Endothelial cell of umbilical vein (primary cell): ENCODE results near the gene ZNF23. TPM values are rescaled to one million over a fixed set of nuclear protein-coding genes. Genes with fewer than 3 reads are reported as not detected.

Experiments
- BruUV-seq: library from RNA; stranded (reverse); fragments of 400-500 nt; replicated peaks from 2 replicates; lab custom pipeline; 2021; lab: Mats Ljungman, UMichigan
- CTCF ChIA-PET: fragments of 300-600, 350-600 bp; sonication (Branson Sonifier 250); formaldehyde crosslinking; loops from one replicate; lab custom pipeline; 2021; ENCODE audit warnings: antibody characterized with exemption, inconsistent platforms; lab: Charles Lee
- POLR2A ChIA-PET: fragments of 300-600, 350-600 bp; sonication (Branson Sonifier 250); formaldehyde crosslinking; loops from one replicate; lab custom pipeline; 2021; ENCODE audit warnings: antibody characterized with exemption, inconsistent platforms; lab: Charles Lee
- DNase-seq: peaks from one replicate; pipeline ENCODE4 v3.0.0-alpha.2; 2011; ENCODE audit warnings: low read depth, low spot score
- FAIRE-seq: peaks from 2 replicates; lab custom pipeline; 2011; peaks lifted over from hg19 to GRCh38; lab: Jason Lieb, UNC
- H2AFZ ChIP-seq: 2 replicates; pipeline ENCODE4 v1.6.0; 2012; ENCODE audit warnings: low read depth, low read length, control low read depth, inconsistent platforms
- H3K27ac ChIP-seq: 2 replicates; pipeline ENCODE4 v1.5.1; 2011; ENCODE audit warnings: low read depth, mild to moderate bottlenecking, control low read depth, low read length, moderate library complexity; ENCODE audit not compliant: insufficient read depth
- H3K27me3 ChIP-seq, 2 experiments: 2 replicates each; pipeline versions ENCODE4 v1.6.0 to v1.6.1; 2011; ENCODE audit warnings: low read length in 2 of 2, mixed read lengths in 1 of 2; ENCODE audit not compliant: control insufficient read depth in 2 of 2, insufficient read depth in 2 of 2
- H3K36me3 ChIP-seq, 2 experiments: 2 replicates in 1 of 2; 3 replicates in 1 of 2; pipeline ENCODE4 v1.5.1; 2011; ENCODE audit warnings: low read length in 2 of 2, mild to moderate bottlenecking in 1 of 2, moderate library complexity in 1 of 2; ENCODE audit not compliant: control insufficient read depth in 2 of 2, insufficient read depth in 2 of 2; ENCODE audit errors: extremely low read depth in 1 of 2
- H3K4me1 ChIP-seq: 3 replicates; pipeline ENCODE4 v1.5.1; 2011; ENCODE audit warnings: mild to moderate bottlenecking, low read length; ENCODE audit not compliant: control insufficient read depth, insufficient read depth; ENCODE audit errors: extremely low read depth
- H3K4me2 ChIP-seq: 2 replicates; pipeline ENCODE4 v1.6.1; 2011; ENCODE audit warnings: low read length, control low read depth, mixed read lengths; ENCODE audit not compliant: insufficient read depth
- H3K4me3 ChIP-seq, 3 experiments: fragments of 200-600 bp in 1 of 3; sonication (generic), shearing (Covaris generic) in 1 of 3; replicated peaks in 1 of 3; 2 replicates each; pipeline ENCODE4 v1.5.1; 2011 to 2016; ENCODE audit warnings: control low read depth in 3 of 3, low read length in 3 of 3, mild to moderate bottlenecking in 2 of 3, inconsistent platforms in 1 of 3, low read depth in 1 of 3, moderate library complexity in 1 of 3; ENCODE audit not compliant: insufficient read depth in 1 of 3
- H3K79me2 ChIP-seq: 2 replicates; pipeline ENCODE4 v1.6.0; 2012; ENCODE audit warnings: low read length, inconsistent platforms; ENCODE audit not compliant: control insufficient read depth, insufficient read depth
- H3K9ac ChIP-seq: replicated peaks from 2 replicates; pipeline ENCODE3; 2011; ENCODE audit warnings: low read length, control low read depth; ENCODE audit not compliant: insufficient read depth; ENCODE audit errors: extremely low read depth
- H3K9me1 ChIP-seq: replicated peaks from 3 replicates; pipeline ENCODE4 v1.6.0; 2011; ENCODE audit warnings: mild to moderate bottlenecking, low read length; ENCODE audit not compliant: control insufficient read depth, insufficient read depth; ENCODE audit errors: extremely low read depth
- H3K9me3 ChIP-seq: replicated peaks from 2 replicates; pipeline ENCODE4 v1.5.1; 2012; ENCODE audit warnings: low read length, inconsistent platforms; ENCODE audit not compliant: control insufficient read depth, insufficient read depth
- H4K20me1 ChIP-seq: replicated peaks from 2 replicates; pipeline ENCODE3; 2011; ENCODE audit warnings: mild to moderate bottlenecking, low read length; ENCODE audit not compliant: control insufficient read depth, insufficient read depth; ENCODE audit errors: extremely low read depth
- CTCF ChIP-seq, 2 donors: IDR thresholded peaks; 1 replicate in 1 of 2; 2 replicates in 1 of 2; pipeline ENCODE4 v1.5.1; 2011; ENCODE audit warnings: low read length in 2 of 2, mild to moderate bottlenecking in 2 of 2, moderate library complexity in 2 of 2, control low read depth in 1 of 2, inconsistent platforms in 1 of 2, low read depth in 1 of 2; ENCODE audit not compliant: insufficient read depth in 1 of 2; ENCODE audit errors: extremely low read depth in 1 of 2
- EZH2 ChIP-seq: IDR thresholded peaks from 2 replicates; pipeline ENCODE4 v1.6.1; 2012; ENCODE audit warnings: borderline replicate concordance, low read depth, mild to moderate bottlenecking, moderate library complexity, low read length, inconsistent platforms; ENCODE audit not compliant: severe bottlenecking
- FOS ChIP-seq: IDR thresholded peaks from 2 replicates; pipeline ENCODE4 v1.6.1; 2011; ENCODE audit warnings: mild to moderate bottlenecking, low read length, moderate library complexity, borderline replicate concordance; ENCODE audit not compliant: insufficient read depth
- GATA2 ChIP-seq: IDR thresholded peaks from 2 replicates; pipeline ENCODE4 v1.7.0; 2011; ENCODE audit warnings: low read depth, mild to moderate bottlenecking, moderate library complexity, mixed read lengths, low read length; ENCODE audit not compliant: insufficient read length, insufficient read depth
- JUN ChIP-seq: IDR thresholded peaks from 2 replicates; pipeline ENCODE4 v1.6.1; 2011; ENCODE audit warnings: borderline replicate concordance, low read depth; ENCODE audit not compliant: insufficient read length, insufficient read depth
- MAX ChIP-seq: IDR thresholded peaks from 2 replicates; pipeline ENCODE4 v1.6.1; 2011; ENCODE audit not compliant: insufficient read depth, insufficient read length
- MYC ChIP-seq: IDR thresholded peaks from one replicate; pipeline ENCODE4 v1.6.1; 2011; ENCODE audit warnings: mild to moderate bottlenecking, low read depth, low read length
- POLR2A ChIP-seq: IDR thresholded peaks from 2 replicates; pipeline ENCODE4 v1.6.1; 2012; ENCODE audit warnings: low read depth, mild to moderate bottlenecking, control low read depth, low read length
- POLR2AphosphoS5 ChIP-seq: IDR thresholded peaks from 2 replicates; pipeline ENCODE4 v1.6.1; 2012; ENCODE audit warnings: low read depth, mild to moderate bottlenecking, control low read depth, low read length, moderate library complexity; ENCODE audit not compliant: insufficient read depth
- dilution Hi-C: fragments of 300-500 bp; cut with MboI; formaldehyde crosslinking; loops from one replicate; pipeline ENCODE4 v1.15.0; 2019; ENCODE audit warnings: low sequenced_read_pairs; ENCODE audit not compliant: extremely low pct_ligation_motif_present
- intact Hi-C: fragments of 100-400 bp; cut with micrococcal nuclease; formaldehyde crosslinking; loops from one replicate; pipeline ENCODE4 v1.10.0; 2022
- polyA plus RNA-seq, 4 experiments: library from polyadenylated mRNA; depleted of rRNA in 3 of 4; stranded (reverse) in 3 of 4; unstranded in 1 of 4; fragments of >200 nt; gene quantifications; 2 replicates each; pipeline versions ENCODE4 v1.2.1 to v1.2.3, GENCODE V29; 2011 to 2012; ENCODE audit warnings: missing spikeins in 1 of 4
- total RNA-seq: library from RNA; stranded (reverse); gene quantifications from 2 replicates; pipeline ENCODE4 v1.2.3, GENCODE V29; 2021

The ZNF23 gene
- total and polyA plus RNA-seq, 2 donors (not counting 3 experiments of a cell fraction or from before 2014, with no cell fraction given) = 2.1 to 6.4 TPM

GRCh38 chr16:71491054-71491453 lies 29.0 kb upstream of the ZNF23 start:
- no peak for FAIRE-seq
- CTCF ChIA-PET = interaction anchor here (2.5 kb wide), 1 partner anchor 8 kb away, joined by 12 read pairs; no protein-coding TSS in a partner anchor
- H3K36me3 ChIP-seq = no peaks in the 10 kb centered on the region
- H3K79me2 ChIP-seq = no peaks in the 10 kb centered on the region
- no peak for DNase-seq
- H3K27ac ChIP-seq = no peak overlapping the region
- H4K20me1 ChIP-seq = no peaks in the 10 kb centered on the region
- no peaks in the 10 kb centered on the region for H3K9me1 ChIP-seq
- H3K9ac ChIP-seq = no peak overlapping the region
- peaks cover 0 to 5% of the 10 kb centered on the region in 2 experiments for H3K27me3 ChIP-seq
- no peak overlapping the region for H3K4me3 ChIP-seq
- intact Hi-C loops (no loop called here), dilution Hi-C loops (no loop called here)
- H3K9me3 ChIP-seq = no peaks in the 10 kb centered on the region
- no peak for TF ChIP-seq EZH2
- no peak for TF ChIP-seq POLR2A
- no peak for TF ChIP-seq CTCF (IDR thresholded peaks at IDR 0.05; ENCODE audit: extremely low read depth in 1 of 2, insufficient read depth in 1 of 2, low read depth in 1 of 2, low read length in 2 of 2)
- no peak overlapping the region for H2AFZ ChIP-seq
- BruUV-seq = no TSS peak
- POLR2A ChIA-PET = no interaction called here
- no peaks in the 10 kb centered on the region for H3K4me1 ChIP-seq
- no peak overlapping the region for H3K4me2 ChIP-seq

GRCh38 chr16:71490361-71490760 lies 28.3 kb upstream of the ZNF23 start:
- dilution Hi-C loops (no loop called here), intact Hi-C loops (no loop called here)
- Histone ChIP-seq H2AFZ (no peak overlapping the region), H3K4me2 (no peak overlapping the region), H3K9me1 (no peaks in the 10 kb centered on the region), H3K36me3 (no peaks in the 10 kb centered on the region), H3K9me3 (no peaks in the 10 kb centered on the region), H3K79me2 (no peaks in the 10 kb centered on the region), H3K27me3 (peaks cover 0 to 5% of the 10 kb centered on the region in 2 experiments), H3K9ac (no peak overlapping the region), H3K4me3 (no peak overlapping the region), H3K27ac (no peak overlapping the region), H4K20me1 (no peaks in the 10 kb centered on the region), H3K4me1 (no peaks in the 10 kb centered on the region)
- no peak for DNase-seq
- ChIA-PET CTCF (interaction anchor here (2.5 kb wide), 1 partner anchor 9 kb away, joined by 12 read pairs; no protein-coding TSS in a partner anchor), POLR2A (no interaction called here)
- no peak for TF ChIP-seq GATA2
- no peak for TF ChIP-seq FOS
- no peak for TF ChIP-seq MYC
- no peak for TF ChIP-seq POLR2A
- TF ChIP-seq JUN = no peak
- no peak for TF ChIP-seq POLR2AphosphoS5
- no peak for TF ChIP-seq CTCF (IDR thresholded peaks at IDR 0.05; ENCODE audit: extremely low read depth in 1 of 2, insufficient read depth in 1 of 2, low read depth in 1 of 2, low read length in 2 of 2)
- TF ChIP-seq EZH2 = no peak
- TF ChIP-seq MAX = no peak
- BruUV-seq = no TSS peak
- no peak for FAIRE-seq
